RWPE2 (cell line): ENCODE results near the gene PPP1CB.
A peak's percentile ranks its signal among the peaks of the same experiment; 100 is the strongest.
"Not testable (repeated sequence)": the region's sequence is repeated elsewhere in the genome, so short reads cannot be mapped to it uniquely, and the experiment has no call there.

ENCODE experiments used
- ATAC-seq: fragments of 200-7000 bp; cut with Tn5 transposase; 3 replicates; pipeline ENCODE4 v1.9.1; 2021; ENCODE audit warnings: low read depth
- DNase-seq: peaks from one replicate; pipeline ENCODE4 v3.0.0-alpha.2; 2020; ENCODE audit warnings: low spot score
- H3K27ac ChIP-seq: fragments of 450-650 bp; 2 replicates; pipeline ENCODE4 v1.5.1; 2017; ENCODE audit warnings: mild to moderate bottlenecking; ENCODE audit not compliant: poor library complexity, severe bottlenecking
- H3K27me3 ChIP-seq: fragments of 250-450 bp; sonication (Bioruptor Pico); 2 replicates; pipeline ENCODE4 v1.5.1; 2021; ENCODE audit warnings: mild to moderate bottlenecking, moderate library complexity; ENCODE audit not compliant: insufficient read depth, poor library complexity, severe bottlenecking
- H3K36me3 ChIP-seq: fragments of 250-450 bp; sonication (Bioruptor Pico); 2 replicates; pipeline ENCODE4 v1.5.1; 2020; ENCODE audit warnings: low read depth, mild to moderate bottlenecking, moderate library complexity
- H3K4me1 ChIP-seq: fragments of 250-450 bp; sonication (Bioruptor Pico); 2 replicates; pipeline ENCODE4 v1.5.1; 2021; ENCODE audit warnings: mild to moderate bottlenecking, moderate library complexity; ENCODE audit not compliant: insufficient read depth, poor library complexity, severe bottlenecking
- H3K4me3 ChIP-seq: fragments of 250-450 bp; sonication (Bioruptor Pico); 2 replicates; pipeline ENCODE4 v1.5.1; 2021; ENCODE audit warnings: mild to moderate bottlenecking, moderate library complexity; ENCODE audit not compliant: severe bottlenecking
- H3K9me3 ChIP-seq: fragments of 250-450 bp; sonication (Bioruptor Pico); 2 replicates; pipeline ENCODE4 v1.5.1; 2021; ENCODE audit warnings: mild to moderate bottlenecking, moderate library complexity; ENCODE audit not compliant: severe bottlenecking
- TF ChIP-seq, protein P1 (sequence below): fragments of 450-650 bp; IDR thresholded peaks from one replicate; pipeline ENCODE4 v1.5.1; 2017; ENCODE audit warnings: mild to moderate bottlenecking, moderate library complexity; ENCODE audit not compliant: poor library complexity, severe bottlenecking

The PPP1CB gene

DNA sequence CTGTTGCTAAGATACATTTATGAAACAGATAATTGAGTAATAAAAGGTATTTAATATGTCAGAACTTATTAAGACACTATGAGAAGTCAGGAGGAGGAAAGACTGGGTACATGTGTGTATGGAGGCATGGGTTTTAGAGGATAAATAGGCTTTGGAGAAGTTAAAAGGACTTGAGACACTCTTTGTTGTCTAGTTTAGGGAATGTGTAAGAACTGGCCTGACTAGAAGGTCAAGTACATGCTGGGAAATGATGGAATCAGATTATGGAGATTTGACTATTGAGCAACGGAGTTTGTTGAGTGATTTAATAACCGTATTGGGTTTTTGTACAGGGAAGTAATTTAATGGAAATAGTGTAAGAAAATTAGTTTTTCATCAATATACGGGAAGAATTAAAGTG, 30.8 kb downstream of the PPP1CB start:
- Histone ChIP-seq H3K36me3 (peaks cover 94% of the 10 kb centered on the region), H3K9me3 (no peaks in the 10 kb centered on the region), H3K27ac (no peak overlapping the region), H3K27me3 (no peaks in the 10 kb centered on the region), H3K4me1 (no peaks in the 10 kb centered on the region), H3K4me3 (no peak overlapping the region)
- ATAC-seq = no peak
- no peak for DNase-seq
- TF ChIP-seq, protein P1, sequence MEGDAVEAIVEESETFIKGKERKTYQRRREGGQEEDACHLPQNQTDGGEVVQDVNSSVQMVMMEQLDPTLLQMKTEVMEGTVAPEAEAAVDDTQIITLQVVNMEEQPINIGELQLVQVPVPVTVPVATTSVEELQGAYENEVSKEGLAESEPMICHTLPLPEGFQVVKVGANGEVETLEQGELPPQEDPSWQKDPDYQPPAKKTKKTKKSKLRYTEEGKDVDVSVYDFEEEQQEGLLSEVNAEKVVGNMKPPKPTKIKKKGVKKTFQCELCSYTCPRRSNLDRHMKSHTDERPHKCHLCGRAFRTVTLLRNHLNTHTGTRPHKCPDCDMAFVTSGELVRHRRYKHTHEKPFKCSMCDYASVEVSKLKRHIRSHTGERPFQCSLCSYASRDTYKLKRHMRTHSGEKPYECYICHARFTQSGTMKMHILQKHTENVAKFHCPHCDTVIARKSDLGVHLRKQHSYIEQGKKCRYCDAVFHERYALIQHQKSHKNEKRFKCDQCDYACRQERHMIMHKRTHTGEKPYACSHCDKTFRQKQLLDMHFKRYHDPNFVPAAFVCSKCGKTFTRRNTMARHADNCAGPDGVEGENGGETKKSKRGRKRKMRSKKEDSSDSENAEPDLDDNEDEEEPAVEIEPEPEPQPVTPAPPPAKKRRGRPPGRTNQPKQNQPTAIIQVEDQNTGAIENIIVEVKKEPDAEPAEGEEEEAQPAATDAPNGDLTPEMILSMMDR = no peak

DNA sequence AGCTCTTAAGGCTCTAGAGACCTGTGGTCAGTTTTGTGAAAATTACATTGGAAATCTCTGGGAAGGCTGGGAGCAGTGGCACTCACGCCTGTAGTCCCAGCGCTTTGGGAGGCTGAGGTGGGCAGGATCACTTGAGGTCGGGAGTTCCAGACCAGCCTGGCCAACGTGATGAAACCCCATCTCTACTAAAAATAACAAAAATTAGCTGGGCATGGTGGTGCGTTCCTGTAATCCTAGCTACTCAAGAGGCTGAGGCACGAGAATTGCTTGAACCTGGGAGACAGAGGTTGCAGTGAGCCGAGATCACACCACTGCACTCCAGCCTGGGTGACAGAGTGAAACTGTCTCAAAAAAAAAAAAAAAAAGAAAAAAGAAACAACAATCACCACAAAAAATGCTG, 32.9 kb downstream of the PPP1CB start:
- not testable (repeated sequence) for ATAC-seq, DNase-seq, H3K27me3 ChIP-seq, H3K27ac ChIP-seq, H3K9me3 ChIP-seq, H3K4me1 ChIP-seq, H3K4me3 ChIP-seq
- H3K36me3 ChIP-seq = peaks cover 94% of the 10 kb centered on the region

DNA sequence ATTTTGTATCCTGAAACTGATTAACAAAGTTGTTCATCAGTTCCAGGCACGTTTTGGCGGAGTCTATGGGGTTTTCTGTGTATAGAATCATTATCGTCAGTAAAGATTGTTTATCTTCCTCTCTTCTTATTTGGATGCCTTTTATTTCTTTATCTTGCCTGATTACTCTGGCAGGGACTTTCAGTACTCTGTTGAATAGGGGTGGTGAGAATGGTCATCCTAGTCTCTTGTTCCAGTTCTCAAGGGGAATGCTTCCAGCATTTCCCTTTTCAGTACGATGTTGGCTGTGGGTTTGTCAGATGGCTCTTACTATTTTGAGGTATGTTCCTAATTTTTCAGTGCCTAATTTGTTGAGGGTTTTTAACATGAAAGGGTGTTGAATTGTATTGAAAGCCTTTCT, 45.0 kb downstream of the PPP1CB start:
- H3K9me3 ChIP-seq = no peaks in the 10 kb centered on the region
- no peak overlapping the region for H3K4me3 ChIP-seq
- TF ChIP-seq, protein P1 = no peak
- ATAC-seq = no peak
- H3K27me3 ChIP-seq = no peaks in the 10 kb centered on the region
- H3K4me1 ChIP-seq = peaks cover 11% of the 10 kb centered on the region
- DNase-seq = no peak
- H3K36me3 ChIP-seq = peaks cover 89% of the 10 kb centered on the region
- no peak overlapping the region for H3K27ac ChIP-seq

DNA sequence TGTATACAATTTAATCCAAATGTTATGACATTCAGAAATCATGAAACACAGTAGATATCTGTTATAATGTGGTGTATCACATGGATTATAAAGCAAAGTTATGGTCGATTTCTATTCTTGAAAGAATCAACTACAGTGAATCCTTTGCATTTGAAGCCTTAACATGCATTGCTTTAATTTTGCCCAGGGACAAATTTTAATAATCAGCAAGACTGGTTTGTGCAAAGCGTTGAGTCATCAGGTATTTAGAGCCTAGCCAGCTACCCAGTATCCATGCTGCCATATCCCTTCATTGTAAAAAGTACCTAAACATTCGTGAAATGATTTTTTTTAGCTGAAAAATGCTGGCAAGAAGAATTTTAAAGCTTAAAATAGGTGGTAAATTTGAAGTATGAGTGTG, 50.1 kb downstream of the PPP1CB start:
- H3K36me3 ChIP-seq = peaks cover 77% of the 10 kb centered on the region
- peak overlapping the region; percentile 20 for H3K27ac ChIP-seq
- no peak overlapping the region for H3K4me3 ChIP-seq
- ATAC-seq (peak; percentile 79; the same call in 2 of the 3 replicates), DNase-seq (no peak)
- H3K9me3 ChIP-seq = no peaks in the 10 kb centered on the region
- H3K4me1 ChIP-seq = peaks cover 17% of the 10 kb centered on the region
- TF ChIP-seq, protein P1 = no peak
- no peaks in the 10 kb centered on the region for H3K27me3 ChIP-seq

DNA sequence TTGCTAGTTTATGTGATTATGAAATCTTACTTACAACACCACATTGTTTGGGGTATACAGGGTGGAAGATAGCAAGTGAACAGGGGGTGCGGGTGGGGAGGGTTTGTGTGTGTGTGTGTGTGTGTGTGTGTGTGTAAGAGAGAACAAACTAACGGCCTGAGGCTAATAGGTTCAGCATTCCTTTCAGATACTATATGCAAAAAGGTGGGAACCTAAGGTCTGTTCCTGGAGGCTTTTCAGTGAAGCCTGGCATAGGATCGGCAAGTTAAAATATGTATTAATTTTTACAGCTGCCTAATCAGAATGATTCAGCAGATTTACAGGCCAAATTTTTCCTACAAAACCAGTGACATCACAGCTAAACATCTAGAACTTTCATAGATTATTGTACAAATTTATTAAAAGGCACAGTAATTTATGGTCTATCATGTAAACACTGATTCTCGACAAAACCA, 51.4 kb downstream of the PPP1CB start:
- H3K4me3 ChIP-seq = no peak overlapping the region
- H3K36me3 ChIP-seq = peaks cover 70% of the 10 kb centered on the region
- H3K27me3 ChIP-seq = no peaks in the 10 kb centered on the region
- no peaks in the 10 kb centered on the region for H3K9me3 ChIP-seq
- no peak for ATAC-seq
- TF ChIP-seq, protein P1 = no peak
- H3K4me1 ChIP-seq = peaks cover 17% of the 10 kb centered on the region
- peak overlapping the region; percentile 18 for H3K27ac ChIP-seq
- DNase-seq = no peak
